PC-3 (cell line): ENCODE measurements around the gene TRIM38. TPM values are rescaled to one million over a fixed set of nuclear protein-coding genes. Genes with fewer than 3 reads are reported as not detected.

Experiments
- ATAC-seq: fragments of 200-7000 bp; cut with Tn5 transposase; 2 replicates; pipeline ENCODE4 v1.9.1; 2020; ENCODE audit warnings: mild to moderate bottlenecking, moderate library complexity
- Bru-seq: library from RNA; stranded (reverse); fragments of 400-500 nt; gene quantifications from one replicate; lab custom pipeline; 2021; lab: Mats Ljungman, UMichigan
- BruChase-seq, 2 experiments: library from RNA; stranded (reverse); fragments of 400-500 nt; gene quantifications; one replicate each; lab custom pipeline; 2021; lab: Mats Ljungman, UMichigan
- BruUV-seq: library from RNA; stranded (reverse); fragments of 400-500 nt; replicated peaks from 2 replicates; lab custom pipeline; 2021; lab: Mats Ljungman, UMichigan
- CTCF ChIA-PET: fragments of 300-600 bp; sonication (Branson Sonifier 250); formaldehyde crosslinking; loops from one replicate; lab custom pipeline; 2022; ENCODE audit warnings: antibody characterized with exemption; lab: Charles Lee
- POLR2A ChIA-PET: fragments of 300-600 bp; sonication (Branson Sonifier 250); formaldehyde crosslinking; loops from one replicate; lab custom pipeline; 2022; ENCODE audit warnings: antibody characterized with exemption; ENCODE audit not compliant: unreplicated experiment; lab: Charles Lee
- DNase-seq: peaks from one replicate; pipeline ENCODE4 v3.0.0-alpha.2; 2015
- H2AFZ ChIP-seq: fragments of 300-600 bp; sonication (generic); 2 replicates; pipeline ENCODE4 v1.6.0; 2016; ENCODE audit warnings: antibody characterized with exemption, low read length
- H3F3A ChIP-seq: fragments of 300-600 bp; sonication (generic); one replicate; pipeline ENCODE4 v1.6.0; 2017; ENCODE audit warnings: antibody characterized with exemption, low read length, control low read depth, mild to moderate bottlenecking; ENCODE audit not compliant: unreplicated experiment
- H3K27ac ChIP-seq: fragments of 300-600 bp; sonication (generic); 2 replicates; pipeline ENCODE4 v1.5.1; 2016; ENCODE audit warnings: mild to moderate bottlenecking, low read length
- H3K27me3 ChIP-seq: fragments of 300-600 bp; sonication (generic); 2 replicates; pipeline ENCODE4 v1.6.1; 2016; ENCODE audit warnings: low read length, mixed read lengths
- H3K36me3 ChIP-seq: fragments of 300-600 bp; sonication (generic); 2 replicates; pipeline ENCODE4 v1.6.1; 2016; ENCODE audit warnings: low read depth, mixed run types, low read length, mixed read lengths
- H3K4me1 ChIP-seq: fragments of 300-600 bp; sonication (generic); 2 replicates; pipeline ENCODE4 v1.5.1; 2016; ENCODE audit warnings: low read length; ENCODE audit not compliant: insufficient read depth
- H3K4me2 ChIP-seq: fragments of 300-600 bp; sonication (generic); 2 replicates; pipeline ENCODE4 v1.6.0; 2016; ENCODE audit warnings: low read length
- H3K4me3 ChIP-seq: fragments of 300-600 bp; sonication (generic); 2 replicates; pipeline ENCODE4 v1.5.1; 2016; ENCODE audit warnings: mild to moderate bottlenecking, low read length, mixed read lengths
- H3K79me2 ChIP-seq: fragments of 300-600 bp; sonication (generic); 2 replicates; pipeline ENCODE4 v1.6.1; 2017; ENCODE audit warnings: low read length, mixed read lengths
- H3K9ac ChIP-seq: fragments of 300-600 bp; sonication (generic); 2 replicates; pipeline ENCODE4 v1.6.0; 2016; ENCODE audit warnings: mild to moderate bottlenecking, low read length
- H3K9me2 ChIP-seq: fragments of 300-600 bp; sonication (generic); replicated peaks from 2 replicates; pipeline ENCODE4 v1.6.1; 2016; ENCODE audit warnings: mixed run types, low read length, mixed read lengths
- H3K9me3 ChIP-seq: fragments of 300-600 bp; sonication (generic); 2 replicates; pipeline ENCODE4 v1.6.1; 2016; ENCODE audit warnings: low read length, mixed read lengths
- H4K20me1 ChIP-seq: fragments of 300-600 bp; sonication (generic); 2 replicates; pipeline ENCODE4 v1.6.1; 2016; ENCODE audit warnings: low read length, mixed read lengths
- EZH2 ChIP-seq: fragments of 300-600 bp; sonication (generic); IDR thresholded peaks from one replicate; pipeline ENCODE4 v1.6.1; 2017; ENCODE audit warnings: antibody characterized with exemption, mild to moderate bottlenecking, low read length; ENCODE audit not compliant: unreplicated experiment
- EZH2phosphoT487 ChIP-seq: fragments of 300-600 bp; sonication (generic); IDR thresholded peaks from 2 replicates; pipeline ENCODE4 v1.6.1; 2018; ENCODE audit warnings: mild to moderate bottlenecking, antibody characterized with exemption, low read length, borderline replicate concordance
- intact Hi-C: fragments of 100-400 bp; cut with micrococcal nuclease; formaldehyde crosslinking; loops from 2 replicates; pipeline ENCODE4 v1.9.0; 2023
- long read RNA-seq: library from polyadenylated mRNA; unstranded; transcript quantifications from one replicate; pipeline ENCODE4 v2.0.0, GENCODE V29; 2021; ENCODE audit not compliant: unreplicated experiment
- total RNA-seq: library from RNA; depleted of rRNA; stranded (reverse); fragments of >200 nt; gene quantifications from 2 replicates; pipeline ENCODE4 v1.2.3, GENCODE V29; 2014; rRNA removed
- TF ChIP-seq, protein P1 (sequence below): fragments of 300-600 bp; sonication (generic); conservative IDR thresholded peaks from 2 replicates; pipeline ENCODE4 v1.5.1; 2017; ENCODE audit warnings: antibody characterized with exemption, low read depth, mild to moderate bottlenecking, low read length

TRIM38 gene, protein sequence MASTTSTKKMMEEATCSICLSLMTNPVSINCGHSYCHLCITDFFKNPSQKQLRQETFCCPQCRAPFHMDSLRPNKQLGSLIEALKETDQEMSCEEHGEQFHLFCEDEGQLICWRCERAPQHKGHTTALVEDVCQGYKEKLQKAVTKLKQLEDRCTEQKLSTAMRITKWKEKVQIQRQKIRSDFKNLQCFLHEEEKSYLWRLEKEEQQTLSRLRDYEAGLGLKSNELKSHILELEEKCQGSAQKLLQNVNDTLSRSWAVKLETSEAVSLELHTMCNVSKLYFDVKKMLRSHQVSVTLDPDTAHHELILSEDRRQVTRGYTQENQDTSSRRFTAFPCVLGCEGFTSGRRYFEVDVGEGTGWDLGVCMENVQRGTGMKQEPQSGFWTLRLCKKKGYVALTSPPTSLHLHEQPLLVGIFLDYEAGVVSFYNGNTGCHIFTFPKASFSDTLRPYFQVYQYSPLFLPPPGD
- total RNA-seq: 5.6 and 6.4 TPM in 2 replicates
- percentile 86 among the genes with signal in this experiment for Bru-seq, nascent RNA
- BruChase-seq, experiment 1, labeled RNA remaining after a 6-hour chase: percentile 89 among the genes with signal in this experiment
- percentile 92 among the genes with signal in this experiment for BruChase-seq, experiment 2, labeled RNA remaining after a 2-hour chase
- long read RNA-seq, full-length matches to known transcripts: 19 of 48 reads
- long read RNA-seq, partial matches to known transcripts: 10 of 48 reads
- long read RNA-seq, other reads (novel, unspliced or antisense): 19 of 48 reads

DNA sequence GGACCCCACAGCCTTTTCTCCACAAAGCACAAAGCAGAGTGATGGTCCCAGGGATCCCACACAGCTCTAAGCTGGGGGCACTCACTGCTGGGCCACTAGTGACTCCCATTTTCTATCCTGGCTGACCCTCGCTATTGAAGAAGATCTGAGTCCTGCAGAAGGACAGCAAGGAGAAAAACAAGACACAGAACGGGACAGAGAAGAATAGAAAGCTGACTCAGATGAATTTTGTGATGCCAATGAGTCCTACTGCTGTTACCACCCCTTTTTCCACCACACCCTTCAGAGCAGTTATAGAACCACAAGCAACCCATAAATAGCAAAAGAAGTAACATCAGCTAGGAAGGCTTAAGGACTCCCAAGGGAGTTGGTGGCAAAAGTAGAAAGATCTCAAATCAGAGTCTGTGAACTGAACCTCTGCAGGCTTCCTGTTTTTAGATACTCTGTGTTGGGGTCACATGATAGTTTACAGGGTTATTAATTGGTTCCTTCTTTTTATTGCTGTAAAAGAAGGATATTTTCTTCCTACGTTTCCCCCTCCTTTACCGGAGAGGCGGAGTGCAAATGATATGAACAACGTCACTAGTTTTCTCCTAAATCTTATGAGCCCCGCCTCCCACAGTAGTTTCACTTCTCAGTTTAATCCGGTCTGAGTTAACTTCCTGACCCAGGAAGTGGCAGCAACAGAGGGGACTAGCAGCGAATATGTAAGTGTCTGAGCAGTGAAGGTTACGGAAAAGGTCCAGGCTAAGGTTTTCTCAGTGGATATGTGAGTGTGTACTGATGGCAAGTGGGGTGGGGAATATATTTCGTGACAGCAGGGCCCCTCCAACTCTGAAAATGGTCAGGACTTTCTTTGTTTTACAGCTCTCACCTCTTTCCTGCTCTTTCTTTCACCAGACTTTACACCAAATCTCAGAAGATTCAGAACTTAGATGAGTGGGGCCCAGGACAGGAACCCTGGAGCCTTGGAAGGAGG is at the start of gene TRIM38:
TSS of gene TRIM38 (plus strand) at position 654 of the 979 bp plus-strand sequence. CDS start 3,721 bp downstream, outside the sequence.
- H3K79me2 ChIP-seq: peaks cover 21% of the 10 kb centered on the region
- DNase-seq: peak; percentile 88
- no peaks in the 10 kb centered on the region for H3K27me3 ChIP-seq
- intact Hi-C loops: loop anchor here (1.0 to 5.0 kb wide), 3 partner anchors 9 to 60 kb away; a partner anchor contains a TSS
- H3K9me2 ChIP-seq: no peaks in the 10 kb centered on the region
- H3K4me3 ChIP-seq: peak within 1 kb of the TSS; percentile 78
- ATAC-seq: peak; percentile 90
- CTCF ChIA-PET: interaction anchor here (0.5 kb wide), 1 partner anchor 15 kb away, joined by 3 read pairs; no protein-coding TSS in a partner anchor
- peak within 1 kb of the TSS; percentile 77 for H2AFZ ChIP-seq
- TSS peak; percentile 98 for BruUV-seq
- H3K4me1 ChIP-seq: peaks cover 25% of the 10 kb centered on the region
- peak within 1 kb of the TSS; percentile 80 for H3K9ac ChIP-seq
- no peaks in the 10 kb centered on the region for H3K9me3 ChIP-seq
- H3K4me2 ChIP-seq: peak within 1 kb of the TSS; percentile 95
- H4K20me1 ChIP-seq: no peaks in the 10 kb centered on the region
- TF ChIP-seq EZH2phosphoT487 (no peak), EZH2 (no peak)
- TF ChIP-seq, protein P1, sequence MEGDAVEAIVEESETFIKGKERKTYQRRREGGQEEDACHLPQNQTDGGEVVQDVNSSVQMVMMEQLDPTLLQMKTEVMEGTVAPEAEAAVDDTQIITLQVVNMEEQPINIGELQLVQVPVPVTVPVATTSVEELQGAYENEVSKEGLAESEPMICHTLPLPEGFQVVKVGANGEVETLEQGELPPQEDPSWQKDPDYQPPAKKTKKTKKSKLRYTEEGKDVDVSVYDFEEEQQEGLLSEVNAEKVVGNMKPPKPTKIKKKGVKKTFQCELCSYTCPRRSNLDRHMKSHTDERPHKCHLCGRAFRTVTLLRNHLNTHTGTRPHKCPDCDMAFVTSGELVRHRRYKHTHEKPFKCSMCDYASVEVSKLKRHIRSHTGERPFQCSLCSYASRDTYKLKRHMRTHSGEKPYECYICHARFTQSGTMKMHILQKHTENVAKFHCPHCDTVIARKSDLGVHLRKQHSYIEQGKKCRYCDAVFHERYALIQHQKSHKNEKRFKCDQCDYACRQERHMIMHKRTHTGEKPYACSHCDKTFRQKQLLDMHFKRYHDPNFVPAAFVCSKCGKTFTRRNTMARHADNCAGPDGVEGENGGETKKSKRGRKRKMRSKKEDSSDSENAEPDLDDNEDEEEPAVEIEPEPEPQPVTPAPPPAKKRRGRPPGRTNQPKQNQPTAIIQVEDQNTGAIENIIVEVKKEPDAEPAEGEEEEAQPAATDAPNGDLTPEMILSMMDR: no peak
- peaks cover 12% of the 10 kb centered on the region for H3K36me3 ChIP-seq
- H3F3A ChIP-seq: no peaks in the 10 kb centered on the region
- POLR2A ChIA-PET: no interaction called here
- peak within 1 kb of the TSS; percentile 81 for H3K27ac ChIP-seq

DNA sequence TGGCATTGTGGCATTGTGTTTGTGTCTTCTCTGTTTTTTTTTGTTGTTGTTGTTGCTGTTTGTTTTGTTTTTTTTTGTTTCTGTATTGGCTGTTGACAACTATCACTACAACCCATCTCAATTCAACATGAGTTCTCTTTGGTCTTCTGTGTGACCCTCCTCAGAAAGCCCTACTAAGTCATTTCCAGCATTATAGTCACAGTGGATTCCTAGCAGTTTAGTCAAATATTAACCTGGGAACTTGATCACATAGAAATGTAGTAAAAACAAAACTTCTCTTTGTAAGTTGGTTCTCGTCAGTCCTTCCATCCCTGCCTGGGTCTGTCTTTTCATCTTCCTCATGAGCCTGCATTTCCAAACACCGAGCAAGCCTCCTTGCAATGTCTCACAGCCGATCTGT is 48.9 kb upstream of the TRIM38 start:
- H3K9me2 ChIP-seq: no peaks in the 10 kb centered on the region
- CTCF ChIA-PET: no interaction called here
- ATAC-seq: no peak

More for the DNA sequence above, 48.9 kb upstream of the TRIM38 start:
- Histone ChIP-seq H3K27ac (no peak overlapping the region), H4K20me1 (no peaks in the 10 kb centered on the region), H3K9me3 (no peaks in the 10 kb centered on the region), H3K36me3 (no peaks in the 10 kb centered on the region), H3F3A (no peaks in the 10 kb centered on the region), H3K79me2 (no peaks in the 10 kb centered on the region), H2AFZ (no peak overlapping the region), H3K4me3 (no peak overlapping the region), H3K27me3 (peaks cover 18% of the 10 kb centered on the region; the same call in 1 of the 2 replicates), H3K4me2 (no peak overlapping the region), H3K9ac (no peak overlapping the region), H3K4me1 (no peaks in the 10 kb centered on the region)
- intact Hi-C loops: no loop called here
- POLR2A ChIA-PET: no interaction called here
- no peak for DNase-seq
- no TSS peak for BruUV-seq
- TF ChIP-seq, protein P1: no peak
- TF ChIP-seq EZH2phosphoT487 (no peak), EZH2 (no peak)
